B cell (primary cell): ENCODE measurements around the gene FUCA2. TPM values are rescaled to one million over a fixed set of nuclear protein-coding genes. Genes with fewer than 3 reads are reported as not detected.

Source experiments
- ATAC-seq: fragments of 200-7000 bp; cut with Tn5 transposase; one replicate; pipeline ENCODE4 v1.10.0; 2021; ENCODE audit warnings: low read depth, mild to moderate bottlenecking, moderate number of reproducible peaks, moderate library complexity
- CTCF ChIA-PET: fragments of 350-600 bp; sonication (Branson Sonifier 250); formaldehyde crosslinking; loops from one replicate; lab custom pipeline; 2021; ENCODE audit warnings: antibody characterized with exemption, inconsistent platforms; lab: Charles Lee
- POLR2A ChIA-PET: fragments of 350-600 bp; sonication (Branson Sonifier 250); formaldehyde crosslinking; loops from one replicate; lab custom pipeline; 2021; ENCODE audit warnings: antibody characterized with exemption; lab: Charles Lee
- DNase-seq: peaks from one replicate; pipeline ENCODE4 v3.0.0; 2013
- H2AFZ ChIP-seq: 2 replicates; pipeline ENCODE4 v1.6.1; 2012; ENCODE audit warnings: mild to moderate bottlenecking, low read depth, low read length; ENCODE audit not compliant: insufficient read depth, poor library complexity, severe bottlenecking
- H3K27ac ChIP-seq, 2 donors: 1 replicate in 1 of 2; 2 replicates in 1 of 2; pipeline ENCODE4 v1.5.1; 2012 to 2013; ENCODE audit warnings: low read length in 2 of 2, mild to moderate bottlenecking in 2 of 2, moderate library complexity in 1 of 2
- H3K27me3 ChIP-seq, 4 experiments: fragments of 200-600 bp in 1 of 4; sonication (generic) in 1 of 4; replicated peaks in 1 of 4; 1 replicate in 2 of 4; 2 replicates in 2 of 4; pipeline versions ENCODE4 v1.6.1 to v1.7.0; 2013 to 2016; ENCODE audit warnings: low read length in 3 of 4, mild to moderate bottlenecking in 2 of 4, mixed read lengths in 1 of 4, moderate library complexity in 1 of 4; ENCODE audit not compliant: insufficient read depth in 4 of 4, control insufficient read depth in 3 of 4; ENCODE audit errors: control extremely low read depth in 1 of 4
- H3K36me3 ChIP-seq, 2 experiments: replicated peaks in 1 of 2; 1 replicate in 1 of 2; 2 replicates in 1 of 2; pipeline versions ENCODE4 v1.6.1 to v1.7.1; 2013; ENCODE audit warnings: low read length in 1 of 2; ENCODE audit not compliant: insufficient read depth in 2 of 2, control insufficient read depth in 1 of 2; ENCODE audit errors: control extremely low read depth in 1 of 2, extremely low read depth in 1 of 2
- H3K4me1 ChIP-seq, 2 donors: fragments of 200-600 bp in 1 of 2; sonication (generic) in 1 of 2; 1 replicate in 1 of 2; 2 replicates in 1 of 2; pipeline versions ENCODE4 v1.5.1 to v1.6.1; 2013 to 2017; ENCODE audit warnings: low read length in 2 of 2; ENCODE audit not compliant: control insufficient read depth in 2 of 2, insufficient read depth in 2 of 2
- H3K4me2 ChIP-seq: replicated peaks from 2 replicates; pipeline ENCODE3; 2012; ENCODE audit warnings: mild to moderate bottlenecking, low read depth, low read length; ENCODE audit not compliant: poor library complexity, severe bottlenecking
- H3K4me3 ChIP-seq, 5 experiments: fragments of 200-600 bp in 1 of 5; sonication (generic) in 1 of 5; 1 replicate in 3 of 5; 2 replicates in 2 of 5; pipeline versions ENCODE4 v1.5.1 to v1.7.0; 2011 to 2016; ENCODE audit warnings: low read length in 4 of 5, mild to moderate bottlenecking in 4 of 5, low read depth in 2 of 5, control low read depth in 1 of 5, moderate library complexity in 1 of 5; ENCODE audit not compliant: insufficient read depth in 1 of 5; ENCODE audit errors: control extremely low read depth in 1 of 5, extremely low read depth in 1 of 5
- H3K79me2 ChIP-seq: fragments of 200-600 bp; sonication (generic); one replicate; pipeline ENCODE4 v1.6.0; 2016; ENCODE audit warnings: low read length; ENCODE audit not compliant: control insufficient read depth, insufficient read depth
- H3K9ac ChIP-seq: fragments of 200-600 bp; sonication (generic); 2 replicates; pipeline ENCODE4 v1.6.1; 2017; ENCODE audit warnings: mild to moderate bottlenecking, low read length, moderate library complexity
- H3K9me3 ChIP-seq, 3 donors: one replicate each; pipeline versions ENCODE4 v1.6.1 to v1.7.1; 2013; ENCODE audit warnings: low read length in 2 of 3; ENCODE audit not compliant: control insufficient read depth in 2 of 3, insufficient read depth in 1 of 3; ENCODE audit errors: control extremely low read depth in 1 of 3
- H4K20me1 ChIP-seq: 2 replicates; pipeline ENCODE4 v1.6.0; 2012; ENCODE audit warnings: mild to moderate bottlenecking, low read length; ENCODE audit not compliant: insufficient read depth, control insufficient read depth, poor library complexity, severe bottlenecking
- H3K27ac Mint-ChIP-seq: one replicate; pipeline ENCODE4 v1.8.0; 2021; ENCODE audit warnings: mixed read lengths
- H3K27me3 Mint-ChIP-seq: one replicate; pipeline ENCODE4 v1.8.0; 2021; ENCODE audit warnings: mixed read lengths
- H3K4me1 Mint-ChIP-seq: one replicate; pipeline ENCODE4 v1.8.0; 2021; ENCODE audit warnings: mixed read lengths
- H3K4me3 Mint-ChIP-seq: one replicate; pipeline ENCODE4 v1.8.0; 2021; ENCODE audit warnings: mixed read lengths
- H3K9me3 Mint-ChIP-seq: one replicate; pipeline ENCODE4 v1.8.0; 2022; ENCODE audit warnings: mixed read lengths; ENCODE audit not compliant: insufficient read depth
- CTCF ChIP-seq: fragments of 200-600 bp; IDR thresholded peaks from one replicate; pipeline ENCODE4 v1.8.0; 2022; ENCODE audit warnings: antibody characterized with exemption, mild to moderate bottlenecking
- EZH2 ChIP-seq: IDR thresholded peaks from 2 replicates; pipeline ENCODE4 v1.6.1; 2012; ENCODE audit warnings: borderline replicate concordance, low read depth, mild to moderate bottlenecking, moderate library complexity, low read length; ENCODE audit not compliant: insufficient read depth, poor library complexity, severe bottlenecking
- WGBS: methylation state at CpG from one replicate; pipeline ENCODE4 v1.1.5; 2013; ENCODE audit warnings: missing lambda C conversion rate; ENCODE audit not compliant: insufficient coverage; 5-methylcytosine and 5-hydroxymethylcytosine counted together
- intact Hi-C: fragments of 100-400 bp; cut with micrococcal nuclease; formaldehyde crosslinking; loops from one replicate; pipeline ENCODE4 v1.10.0; 2022
- polyA plus RNA-seq: library from polyadenylated mRNA; depleted of rRNA; stranded (reverse); fragments of >200 nt; gene quantifications from 2 replicates; pipeline ENCODE4 v1.2.3, GENCODE V29; 2012
- total RNA-seq, 2 donors: library from RNA; stranded (reverse); fragments of 120-200 nt in 1 of 2; gene quantifications; 1 replicate in 1 of 2; 2 replicates in 1 of 2; pipeline versions ENCODE4 v1.2.3 to v1.2.4, GENCODE V29; 2013 to 2022

FUCA2 gene
- total and polyA plus RNA-seq, 2 donors (not counting 1 experiment from before 2014, with no cell fraction given): 3.6 to 8.3 TPM

DNA sequence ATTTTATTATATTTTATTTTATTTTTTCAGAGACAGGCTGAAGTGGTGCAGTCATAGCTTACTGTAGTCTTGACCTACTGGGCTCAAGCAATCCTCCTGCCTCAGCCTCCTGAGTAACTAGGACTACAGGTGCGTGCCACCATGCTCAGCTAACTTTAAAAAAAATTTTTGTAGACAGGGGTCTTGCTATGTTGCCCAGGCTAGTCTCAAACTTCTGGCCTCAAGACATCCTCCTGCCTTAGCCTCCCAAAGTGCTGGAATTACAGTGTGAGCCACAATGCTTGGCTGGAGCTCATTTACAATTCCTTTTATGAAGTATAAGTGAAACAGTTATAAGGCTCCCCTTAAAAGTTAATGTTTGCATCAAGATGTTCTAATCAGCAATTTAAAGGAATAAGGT, 14.5 kb downstream of the FUCA2 start:
- H3K4me1 Mint-ChIP-seq: no peaks in the 10 kb centered on the region
- no peaks in the 10 kb centered on the region for H3K4me1 ChIP-seq
- H3K79me2 ChIP-seq: no peaks in the 10 kb centered on the region
- H2AFZ ChIP-seq: no peak overlapping the region
- no peaks in the 10 kb centered on the region for H4K20me1 ChIP-seq
- intact Hi-C loops: no loop called here
- H3K27ac Mint-ChIP-seq: no peak overlapping the region
- no peak overlapping the region for H3K4me2 ChIP-seq
- H3K9me3 ChIP-seq: no peaks in the 10 kb centered on the region
- no peak overlapping the region for H3K9ac ChIP-seq
- no peaks in the 10 kb centered on the region for H3K9me3 Mint-ChIP-seq
- WGBS: 80% methylated on average over 1 of the region's 1 CpG
- TF ChIP-seq EZH2: no peak
- TF ChIP-seq CTCF: no peak
- peaks cover 3 to 11% of the 10 kb centered on the region in 2 experiments for H3K36me3 ChIP-seq
- ATAC-seq (no peak), DNase-seq (no peak)
- ChIA-PET POLR2A (no interaction called here), CTCF (interaction anchor here (1.1 kb wide), 1 partner anchor 17 kb away, joined by 3 read pairs; no protein-coding TSS in a partner anchor)
- no peak overlapping the region for H3K4me3 Mint-ChIP-seq
- no peak overlapping the region for H3K4me3 ChIP-seq
- H3K27ac ChIP-seq: no peak overlapping the region
- H3K27me3 ChIP-seq: no peaks in the 10 kb centered on the region
- no peaks in the 10 kb centered on the region for H3K27me3 Mint-ChIP-seq

- no peak overlapping the region for H3K4me2 ChIP-seq
- POLR2A ChIA-PET: no interaction called here
- TF ChIP-seq CTCF (no peak), EZH2 (no peak)
Measured at GRCh38 chr6:143490775-143491174, 20.7 kb downstream of the FUCA2 start.

More at GRCh38 chr6:143490775-143491174, 20.7 kb downstream of the FUCA2 start:
- H2AFZ ChIP-seq: no peak overlapping the region
- H3K27me3 ChIP-seq: no peaks in the 10 kb centered on the region
- H3K36me3 ChIP-seq: peaks cover 3 to 5% of the 10 kb centered on the region in 2 experiments
- H3K27ac ChIP-seq: no peak overlapping the region
- H3K9ac ChIP-seq: no peak overlapping the region
- Mint-ChIP-seq H3K27ac (no peak overlapping the region), H3K9me3 (no peaks in the 10 kb centered on the region), H3K4me3 (no peak overlapping the region), H3K27me3 (no peaks in the 10 kb centered on the region), H3K4me1 (no peaks in the 10 kb centered on the region)
- H4K20me1 ChIP-seq: no peaks in the 10 kb centered on the region
- no peaks in the 10 kb centered on the region for H3K4me1 ChIP-seq
- ATAC-seq (no peak), DNase-seq (no peak)
- CTCF ChIA-PET: no interaction called here
- intact Hi-C loops: no loop called here
- H3K9me3 ChIP-seq: no peaks in the 10 kb centered on the region
- no peaks in the 10 kb centered on the region for H3K79me2 ChIP-seq
- WGBS: 100% methylated on average over 6 of the region's 8 CpGs
- H3K4me3 ChIP-seq: no peak overlapping the region
